Karpas-422 (cell line): ENCODE measurements around the gene GPC5. TPM values are rescaled to one million over a fixed set of nuclear protein-coding genes. Genes with fewer than 3 reads are reported as not detected.
"Not testable (repeated sequence)": the region's sequence is repeated elsewhere in the genome, so short reads cannot be mapped to it uniquely, and the experiment has no call there.

Experiments used
- DNase-seq: peaks from one replicate; pipeline ENCODE4 v3.0.0-alpha.2; 2015
- H2AFZ ChIP-seq: fragments of 200-600 bp; sonication (generic); 2 replicates; pipeline ENCODE4 v1.6.1; 2014; ENCODE audit warnings: antibody characterized with exemption, low read length, mixed read lengths
- H3K27ac ChIP-seq: fragments of 200-600 bp; sonication (generic); 2 replicates; pipeline ENCODE4 v1.5.1; 2014; ENCODE audit warnings: mild to moderate bottlenecking, low read length, moderate library complexity
- H3K27me3 ChIP-seq: fragments of 200-600 bp; sonication (generic); 2 replicates; pipeline ENCODE4 v1.6.1; 2014; ENCODE audit warnings: low read length, mixed read lengths
- H3K36me3 ChIP-seq: fragments of 200-600 bp; sonication (generic); 2 replicates; pipeline ENCODE4 v1.6.1; 2014; ENCODE audit warnings: low read length, mixed read lengths; ENCODE audit not compliant: insufficient read depth
- H3K4me1 ChIP-seq: fragments of 200-600 bp; sonication (generic); 2 replicates; pipeline ENCODE4 v1.6.1; 2014; ENCODE audit warnings: mild to moderate bottlenecking, low read length, mixed read lengths
- H3K4me2 ChIP-seq: fragments of 200-600 bp; sonication (generic); 2 replicates; pipeline ENCODE4 v1.6.1; 2014; ENCODE audit warnings: low read length, low read depth, mild to moderate bottlenecking; ENCODE audit not compliant: poor library complexity, severe bottlenecking
- H3K4me3 ChIP-seq: fragments of 200-600 bp; sonication (generic); 2 replicates; pipeline ENCODE4 v1.5.1; 2014; ENCODE audit warnings: mild to moderate bottlenecking, antibody characterized with exemption, low read length, mixed read lengths
- H3K79me2 ChIP-seq: fragments of 200-600 bp; sonication (generic); 2 replicates; pipeline ENCODE4 v1.6.1; 2014; ENCODE audit warnings: mild to moderate bottlenecking, low read length, mixed read lengths
- H3K9ac ChIP-seq: fragments of 200-600 bp; sonication (generic); 2 replicates; pipeline ENCODE4 v1.6.0; 2014; ENCODE audit warnings: low read length
- H3K9me2 ChIP-seq: fragments of 200-600 bp; sonication (generic), shearing (Covaris generic); replicated peaks from 2 replicates; pipeline ENCODE4 v1.6.0; 2014; ENCODE audit warnings: mild to moderate bottlenecking, low read length, moderate library complexity; ENCODE audit not compliant: insufficient read depth
- H3K9me3 ChIP-seq: fragments of 300-700, 200-600 bp; sonication (generic); 2 replicates; pipeline ENCODE4 v1.6.1; 2014; ENCODE audit warnings: low read length, mixed read lengths
- H4K20me1 ChIP-seq: fragments of 200-600 bp; sonication (generic); 2 replicates; pipeline ENCODE4 v1.6.1; 2014; ENCODE audit warnings: mild to moderate bottlenecking, antibody characterized with exemption, low read length, low read depth; ENCODE audit not compliant: insufficient read depth
- total RNA-seq: library from RNA; depleted of rRNA; stranded (reverse); fragments of >200 nt; shearing (Covaris generic); gene quantifications from 2 replicates; pipeline ENCODE4 v1.2.3, GENCODE V29; 2014; ENCODE audit warnings: low replicate concordance

Gene GPC5
- total RNA-seq, 1 experiment from 2014 or later = not detected

DNA sequence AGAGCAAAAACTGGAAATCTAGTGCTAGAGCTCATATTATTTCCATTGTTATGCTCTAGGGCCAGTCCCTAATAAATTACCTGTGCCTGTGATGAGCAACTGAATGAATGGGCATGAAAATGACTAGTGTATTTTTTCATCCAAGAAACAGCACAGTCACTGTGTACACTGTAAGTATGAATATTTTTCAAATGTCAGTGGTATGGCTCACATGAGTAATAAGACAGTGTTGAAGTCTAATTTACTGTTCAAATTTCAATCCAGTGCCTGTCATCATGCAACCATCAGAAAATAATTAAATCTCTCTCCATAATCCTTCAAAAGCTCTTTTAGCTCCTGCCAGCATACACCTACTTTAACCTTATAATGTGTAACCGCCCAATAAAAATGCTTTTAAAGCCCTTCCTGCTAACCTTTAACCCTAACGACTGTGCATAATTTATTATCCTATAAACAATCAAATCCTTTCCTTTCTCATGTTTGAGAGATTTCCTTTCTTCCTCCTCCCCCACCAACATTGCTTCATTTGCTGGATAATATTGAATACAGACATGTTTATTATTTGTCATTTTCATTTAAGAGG lies 378.3 kb downstream of the GPC5 start:
- no peaks in the 10 kb centered on the region for H3K9me3 ChIP-seq
- H2AFZ ChIP-seq = no peak overlapping the region
- no peak overlapping the region for H3K27ac ChIP-seq
- H3K36me3 ChIP-seq = no peaks in the 10 kb centered on the region
- no peak overlapping the region for H3K9ac ChIP-seq
- no peak for DNase-seq
- no peaks in the 10 kb centered on the region for H3K9me2 ChIP-seq
- H3K79me2 ChIP-seq = no peaks in the 10 kb centered on the region
- H3K4me1 ChIP-seq = no peaks in the 10 kb centered on the region
- no peaks in the 10 kb centered on the region for H3K27me3 ChIP-seq
- no peak overlapping the region for H3K4me2 ChIP-seq
- no peak overlapping the region for H3K4me3 ChIP-seq
- no peaks in the 10 kb centered on the region for H4K20me1 ChIP-seq

DNA sequence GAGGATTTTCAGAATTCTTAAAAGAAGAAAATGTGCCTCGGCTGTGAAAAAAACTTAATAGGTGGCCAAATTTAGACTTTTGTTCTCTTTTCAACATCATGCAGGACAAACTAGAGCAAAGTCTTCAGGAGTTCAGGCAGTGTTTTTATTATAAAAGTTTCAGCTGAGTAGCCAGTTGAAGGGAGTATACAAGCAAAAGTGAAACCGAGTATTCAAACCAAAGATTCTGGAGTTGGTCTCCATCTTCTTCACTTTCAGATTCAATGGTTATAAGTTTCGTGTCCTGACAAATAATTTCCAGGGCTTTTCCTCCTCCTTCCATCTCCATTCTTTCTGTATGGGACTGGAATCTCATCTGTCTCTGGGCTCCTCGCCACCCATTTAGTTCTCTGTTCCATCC lies 379.7 kb downstream of the GPC5 start:
- H3K4me1 ChIP-seq = no peaks in the 10 kb centered on the region
- H3K36me3 ChIP-seq = no peaks in the 10 kb centered on the region
- H3K9me2 ChIP-seq = no peaks in the 10 kb centered on the region
- H3K27ac ChIP-seq = no peak overlapping the region
- H3K9ac ChIP-seq = no peak overlapping the region
- H3K4me2 ChIP-seq = peak overlapping the region; percentile 4
- H2AFZ ChIP-seq = peak overlapping the region; percentile 33
- H3K79me2 ChIP-seq = no peaks in the 10 kb centered on the region
- no peaks in the 10 kb centered on the region for H3K27me3 ChIP-seq
- 0 out of 2 replicates have a peak overlapping the region, but pooled peaks have one; percentile 11 for H3K4me3 ChIP-seq
- no peaks in the 10 kb centered on the region for H3K9me3 ChIP-seq
- H4K20me1 ChIP-seq = no peaks in the 10 kb centered on the region
- DNase-seq = no peak

DNA sequence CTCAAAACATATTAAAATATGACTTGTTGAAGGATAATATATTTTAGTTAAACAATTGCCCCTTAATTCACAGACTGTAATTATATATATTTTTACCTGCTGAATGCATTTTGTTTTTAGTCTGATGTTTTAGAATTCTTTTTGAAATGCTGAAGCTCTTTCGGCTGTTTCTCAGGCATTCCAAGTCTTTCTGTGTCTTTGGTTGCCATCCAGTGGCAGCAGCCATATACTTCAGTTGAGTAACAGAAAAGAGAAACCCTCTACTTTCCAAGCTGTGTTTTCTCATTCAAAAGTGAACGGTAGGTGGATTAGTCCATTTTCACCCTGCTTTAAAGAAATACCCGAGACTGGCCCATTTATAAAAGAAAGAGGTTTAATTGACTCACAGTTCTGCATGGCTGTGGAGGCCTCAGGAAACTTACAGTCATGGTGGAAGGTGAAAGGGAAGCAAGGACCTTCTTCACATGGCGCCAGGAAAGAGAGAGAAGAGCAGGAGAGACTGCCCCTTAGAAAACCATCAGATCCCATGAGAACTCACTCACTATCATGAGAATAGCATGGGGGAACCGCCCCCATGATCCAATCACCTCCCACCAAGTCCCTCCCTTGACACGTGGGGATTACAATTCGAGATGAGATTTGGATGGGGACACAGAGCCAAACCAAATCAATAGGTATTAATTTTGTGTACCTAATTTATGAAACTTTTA lies 383.7 kb downstream of the GPC5 start:
- not testable (repeated sequence) for H3K27ac ChIP-seq, H3K9me2 ChIP-seq, H3K36me3 ChIP-seq, H3K4me3 ChIP-seq, H3K4me1 ChIP-seq, H3K79me2 ChIP-seq, H2AFZ ChIP-seq, H3K9me3 ChIP-seq, H3K9ac ChIP-seq, H4K20me1 ChIP-seq, DNase-seq, H3K27me3 ChIP-seq, H3K4me2 ChIP-seq

DNA sequence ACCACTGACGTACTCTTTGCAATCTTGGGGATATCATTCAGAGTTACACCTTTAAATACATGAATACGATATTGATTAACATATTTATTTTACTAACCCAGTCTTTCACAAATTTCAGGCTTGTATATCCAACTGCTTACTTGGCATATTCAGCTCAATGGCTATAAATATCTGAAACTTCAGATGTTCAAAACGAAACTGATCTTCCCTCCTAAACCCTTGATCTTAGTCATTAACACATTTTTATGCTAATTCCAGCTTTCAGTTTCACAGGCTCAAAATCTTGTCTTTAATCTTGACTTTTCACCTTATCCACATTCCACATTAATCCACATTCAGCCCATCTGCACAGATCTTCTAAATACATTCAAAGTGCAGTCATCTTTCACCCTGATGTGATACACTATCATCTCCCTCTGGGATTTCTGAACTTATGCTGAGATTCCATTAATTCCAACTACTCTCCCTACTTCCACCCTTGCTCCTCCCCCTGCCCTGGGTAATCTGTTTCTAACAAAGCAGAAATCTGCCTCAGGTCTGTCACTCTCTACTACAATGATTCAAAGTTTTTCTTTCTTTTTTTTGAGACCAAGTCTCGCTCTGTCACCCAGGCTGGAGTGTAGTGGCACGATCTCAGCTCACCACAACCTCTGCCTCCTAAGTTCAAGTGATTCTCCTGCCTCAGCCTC lies 387.2 kb downstream of the GPC5 start:
- no peak overlapping the region for H3K4me3 ChIP-seq
- no peaks in the 10 kb centered on the region for H4K20me1 ChIP-seq
- no peaks in the 10 kb centered on the region for H3K27me3 ChIP-seq
- no peaks in the 10 kb centered on the region; the same call in 1 of the 2 replicates for H3K9me3 ChIP-seq
- no peaks in the 10 kb centered on the region for H3K9me2 ChIP-seq
- DNase-seq = no peak
- no peak overlapping the region for H3K27ac ChIP-seq
- H3K9ac ChIP-seq = no peak overlapping the region
- no peaks in the 10 kb centered on the region for H3K4me1 ChIP-seq
- H3K36me3 ChIP-seq = no peaks in the 10 kb centered on the region
- H3K4me2 ChIP-seq = no peak overlapping the region
- H3K79me2 ChIP-seq = no peaks in the 10 kb centered on the region
- H2AFZ ChIP-seq = no peak overlapping the region

DNA sequence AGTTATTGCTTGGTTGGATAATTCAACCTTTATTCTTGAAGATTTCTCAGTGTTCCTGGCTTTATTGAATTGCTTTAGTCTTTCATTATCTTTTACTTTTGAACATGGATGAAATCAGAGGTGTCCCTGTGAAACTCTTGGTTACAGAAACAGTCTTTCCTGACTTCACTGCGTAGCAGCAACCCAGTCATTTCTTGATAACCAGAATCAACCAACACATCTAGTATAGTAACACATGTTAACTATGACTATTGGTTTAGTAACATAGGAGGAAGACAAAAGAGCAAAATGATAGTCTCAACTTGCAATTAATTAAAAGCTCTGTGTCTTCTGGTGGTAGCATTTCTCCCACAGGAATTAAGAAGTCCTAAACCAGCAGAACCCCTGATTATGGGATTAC lies 393.6 kb downstream of the GPC5 start:
- no peak overlapping the region for H3K27ac ChIP-seq
- no peak overlapping the region for H3K4me3 ChIP-seq
- no peak overlapping the region for H2AFZ ChIP-seq
- H3K4me1 ChIP-seq = no peaks in the 10 kb centered on the region
- H3K79me2 ChIP-seq = no peaks in the 10 kb centered on the region
- H3K9ac ChIP-seq = no peak overlapping the region
- no peak for DNase-seq
- no peaks in the 10 kb centered on the region for H4K20me1 ChIP-seq
- H3K27me3 ChIP-seq = no peaks in the 10 kb centered on the region
- H3K9me3 ChIP-seq = no peaks in the 10 kb centered on the region; the same call in none of the 2 replicates
- no peaks in the 10 kb centered on the region for H3K9me2 ChIP-seq
- H3K4me2 ChIP-seq = no peak overlapping the region
- H3K36me3 ChIP-seq = no peaks in the 10 kb centered on the region

DNA sequence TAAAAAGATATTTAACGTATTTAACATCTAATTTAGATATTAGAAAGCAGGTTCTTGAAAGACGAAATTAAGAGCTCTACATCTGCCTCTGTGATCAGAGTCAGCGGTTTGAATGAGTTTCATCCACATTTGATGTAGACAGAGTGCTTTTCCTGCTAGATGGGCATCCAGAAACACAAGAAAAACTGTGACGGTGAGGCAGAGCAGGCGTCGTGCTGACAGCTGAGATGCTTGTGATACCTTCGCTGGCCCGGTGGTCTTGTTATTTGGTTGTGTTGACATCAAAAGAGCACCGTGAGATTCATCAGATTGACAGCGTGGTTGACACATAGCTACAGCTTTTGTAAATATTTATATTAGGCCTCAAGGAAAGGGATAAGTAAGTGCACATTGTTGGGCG lies 399.1 kb downstream of the GPC5 start:
- Histone ChIP-seq H3K27ac (no peak overlapping the region), H3K9me3 (peaks cover 5% of the 10 kb centered on the region; the same call in 1 of the 2 replicates), H4K20me1 (no peaks in the 10 kb centered on the region), H3K4me1 (no peaks in the 10 kb centered on the region), H3K4me2 (no peak overlapping the region), H3K79me2 (no peaks in the 10 kb centered on the region), H3K36me3 (no peaks in the 10 kb centered on the region), H3K9ac (no peak overlapping the region), H3K27me3 (no peaks in the 10 kb centered on the region), H3K9me2 (no peaks in the 10 kb centered on the region), H3K4me3 (no peak overlapping the region), H2AFZ (no peak overlapping the region)
- no peak for DNase-seq

DNA sequence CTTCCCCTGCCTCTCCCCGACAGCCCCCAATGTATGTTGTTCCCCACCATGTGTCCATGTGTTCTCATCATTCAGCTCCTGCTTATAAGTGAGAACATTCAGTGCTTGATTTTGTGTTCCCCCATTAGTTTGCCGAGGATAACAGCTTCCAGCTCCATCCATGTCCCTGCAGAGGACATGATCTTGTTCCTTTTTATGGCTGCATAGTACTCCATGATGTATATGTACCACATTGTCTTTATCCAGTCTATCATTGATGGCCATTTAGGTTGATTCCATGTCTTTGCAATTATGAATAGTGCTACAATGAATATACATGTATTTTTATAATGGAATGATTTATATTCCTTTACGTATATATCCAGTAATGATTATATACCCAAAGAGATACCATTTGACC lies 399.9 kb downstream of the GPC5 start:
- not testable (repeated sequence) for H3K9me2 ChIP-seq, H3K79me2 ChIP-seq, H3K4me1 ChIP-seq, H3K9ac ChIP-seq, H4K20me1 ChIP-seq, H2AFZ ChIP-seq, H3K4me3 ChIP-seq, H3K4me2 ChIP-seq, H3K27me3 ChIP-seq, H3K36me3 ChIP-seq, DNase-seq, H3K27ac ChIP-seq, H3K9me3 ChIP-seq

DNA sequence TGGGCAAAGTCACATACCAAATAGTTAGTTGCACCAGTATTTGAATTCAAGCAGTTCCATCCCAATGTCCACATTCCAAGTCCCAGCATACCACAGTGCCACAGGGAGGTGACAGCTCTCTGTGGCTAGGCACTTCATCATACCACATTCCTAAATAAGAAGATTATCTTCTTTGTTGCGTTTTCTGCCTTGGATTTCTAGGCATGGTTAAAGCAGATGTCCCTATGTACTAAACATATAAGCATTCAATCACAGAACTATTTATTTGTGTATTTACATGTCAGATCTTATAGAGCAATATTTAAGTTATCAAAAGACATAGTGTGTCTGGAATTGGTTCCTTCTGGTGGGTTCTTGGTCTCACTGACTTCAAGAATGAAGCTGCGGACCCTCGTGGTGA lies 403.4 kb downstream of the GPC5 start:
- not testable (repeated sequence) for H3K9me2 ChIP-seq, H3K9me3 ChIP-seq

More for the DNA sequence above, 403.4 kb downstream of the GPC5 start:
- H3K4me3 ChIP-seq, H4K20me1 ChIP-seq, H3K27ac ChIP-seq, H3K79me2 ChIP-seq, H2AFZ ChIP-seq, H3K27me3 ChIP-seq, H3K4me1 ChIP-seq, H3K36me3 ChIP-seq, H3K9ac ChIP-seq, H3K4me2 ChIP-seq, DNase-seq: not testable (repeated sequence)
